MM.1S (cell line): ENCODE measurements around the gene KIRREL3.

Experiments
- DNase-seq: peaks from one replicate; pipeline ENCODE4 v3.0.0-alpha.2; 2015
- H2AFZ ChIP-seq: fragments of 300-600 bp; sonication (generic); 2 replicates; pipeline ENCODE4 v1.6.0; 2016; ENCODE audit warnings: antibody characterized with exemption, low read length
- H3F3A ChIP-seq: fragments of 300-600 bp; sonication (generic); 2 replicates; pipeline ENCODE4 v1.6.1; 2016; ENCODE audit warnings: mild to moderate bottlenecking, antibody characterized with exemption, low read length, moderate library complexity, mixed read lengths; ENCODE audit not compliant: insufficient read depth
- H3K27ac ChIP-seq: fragments of 300-600 bp; sonication (generic); 2 replicates; pipeline ENCODE4 v1.5.1; 2016; ENCODE audit warnings: mild to moderate bottlenecking, low read length
- H3K27me3 ChIP-seq: fragments of 300-600 bp; sonication (generic); replicated peaks from 2 replicates; pipeline ENCODE4 v1.6.0; 2016; ENCODE audit warnings: low read length; ENCODE audit not compliant: insufficient read depth
- H3K36me3 ChIP-seq: fragments of 300-600 bp; sonication (generic); replicated peaks from 2 replicates; pipeline ENCODE4 v1.6.1; 2016; ENCODE audit warnings: mild to moderate bottlenecking, low read length, mixed read lengths; ENCODE audit not compliant: insufficient read depth
- H3K4me1 ChIP-seq: fragments of 300-600 bp; sonication (generic); 2 replicates; pipeline ENCODE4 v1.6.1; 2016; ENCODE audit warnings: low read length, mixed read lengths
- H3K4me2 ChIP-seq: fragments of 300-600 bp; sonication (generic); 2 replicates; pipeline ENCODE4 v1.6.0; 2016; ENCODE audit warnings: low read depth, low read length
- H3K4me3 ChIP-seq: fragments of 300-600 bp; sonication (generic); 2 replicates; pipeline ENCODE4 v1.5.1; 2016; ENCODE audit warnings: low read length, mixed read lengths
- H3K79me2 ChIP-seq: fragments of 300-600 bp; sonication (generic); 2 replicates; pipeline ENCODE4 v1.6.1; 2016; ENCODE audit warnings: mixed run types, low read length, mixed read lengths
- H3K9ac ChIP-seq: fragments of 300-600 bp; sonication (generic); 2 replicates; pipeline ENCODE4 v1.6.1; 2016; ENCODE audit warnings: low read length, mixed read lengths
- H3K9me2 ChIP-seq: fragments of 300-600 bp; sonication (generic); replicated peaks from 2 replicates; pipeline ENCODE4 v1.6.1; 2016; ENCODE audit warnings: mild to moderate bottlenecking, low read length, mixed read lengths; ENCODE audit not compliant: insufficient read depth
- H3K9me3 ChIP-seq: fragments of 300-600 bp; sonication (generic); replicated peaks from 2 replicates; pipeline ENCODE4 v1.6.1; 2016; ENCODE audit warnings: mild to moderate bottlenecking, low read length, mixed read lengths; ENCODE audit not compliant: insufficient read depth
- H4K20me1 ChIP-seq: fragments of 300-600 bp; sonication (generic); 2 replicates; pipeline ENCODE4 v1.6.1; 2016; ENCODE audit warnings: mild to moderate bottlenecking, low read length, moderate library complexity, mixed read lengths; ENCODE audit not compliant: insufficient read depth
- CTCF ChIP-seq: fragments of 300-600 bp; sonication (generic); IDR thresholded peaks from 2 replicates; pipeline ENCODE4 v1.5.1; 2016; ENCODE audit warnings: antibody characterized with exemption, low read length, mixed read lengths
- EZH2 ChIP-seq: fragments of 300-600 bp; sonication (generic); optimal IDR thresholded peaks from 2 replicates; pipeline ENCODE3; 2017; ENCODE audit warnings: low read depth, mild to moderate bottlenecking, antibody characterized with exemption, low read length, mixed read lengths
- EZH2phosphoT487 ChIP-seq: fragments of 300-600 bp; sonication (generic); IDR thresholded peaks from 2 replicates; pipeline ENCODE4 v1.6.1; 2018; ENCODE audit warnings: antibody characterized with exemption, low read length

The KIRREL3 gene

GRCh38 chr11:126810776-126811175, 189.8 kb downstream of the KIRREL3 start:
- DNase-seq, result no peak
- Histone ChIP-seq H3K4me2 (no peak overlapping the region), H4K20me1 (no peaks in the 10 kb centered on the region), H3K9ac (no peak overlapping the region), H3K27me3 (no peaks in the 10 kb centered on the region), H3K9me2 (no peaks in the 10 kb centered on the region), H3K4me3 (no peak overlapping the region), H3K4me1 (no peaks in the 10 kb centered on the region), H3F3A (no peaks in the 10 kb centered on the region), H3K9me3 (no peaks in the 10 kb centered on the region), H3K79me2 (no peaks in the 10 kb centered on the region), H2AFZ (no peak overlapping the region), H3K36me3 (no peaks in the 10 kb centered on the region), H3K27ac (no peak overlapping the region)
- TF ChIP-seq EZH2phosphoT487 (no peak), EZH2 (no peak), CTCF (no peak)

GRCh38 chr11:126809514-126810289, 190.9 kb downstream of the KIRREL3 start:
- Histone ChIP-seq H3K4me3 (no peak overlapping the region), H3K4me2 (no peak overlapping the region), H3K79me2 (no peaks in the 10 kb centered on the region), H3F3A (no peaks in the 10 kb centered on the region), H3K36me3 (no peaks in the 10 kb centered on the region), H3K9ac (no peak overlapping the region), H3K9me3 (no peaks in the 10 kb centered on the region), H4K20me1 (no peaks in the 10 kb centered on the region), H3K27ac (no peak overlapping the region), H3K9me2 (no peaks in the 10 kb centered on the region), H3K27me3 (no peaks in the 10 kb centered on the region), H3K4me1 (no peaks in the 10 kb centered on the region), H2AFZ (no peak overlapping the region)
- no peak for DNase-seq
- TF ChIP-seq CTCF (no peak), EZH2phosphoT487 (no peak), EZH2 (no peak)

- H3K9ac ChIP-seq, result no peak overlapping the region
These were observed 191.7 kb downstream of the KIRREL3 start for GRCh38 chr11:126808836-126809235.

More at GRCh38 chr11:126808836-126809235, 191.7 kb downstream of the KIRREL3 start:
- H3K27me3 ChIP-seq, result no peaks in the 10 kb centered on the region
- H2AFZ ChIP-seq, result no peak overlapping the region
- H3K27ac ChIP-seq, result no peak overlapping the region
- DNase-seq, result no peak
- H3K4me1 ChIP-seq, result no peaks in the 10 kb centered on the region
- H3K4me3 ChIP-seq, result no peak overlapping the region
- H3K4me2 ChIP-seq, result no peak overlapping the region
- no peaks in the 10 kb centered on the region for H3K9me2 ChIP-seq
- no peaks in the 10 kb centered on the region for H3K36me3 ChIP-seq
- H4K20me1 ChIP-seq, result no peaks in the 10 kb centered on the region
- H3K79me2 ChIP-seq, result no peaks in the 10 kb centered on the region
- no peaks in the 10 kb centered on the region for H3F3A ChIP-seq
- no peak for TF ChIP-seq EZH2
- TF ChIP-seq EZH2phosphoT487, result no peak
- TF ChIP-seq CTCF, result no peak
- no peaks in the 10 kb centered on the region for H3K9me3 ChIP-seq
